H1 (cell line): ENCODE data around the gene GATAD2B. TPM values are rescaled to one million over a fixed set of nuclear protein-coding genes. Genes with fewer than 3 reads are reported as not detected.

ENCODE experiments used
- CTCF ChIA-PET: fragments of 300-600 bp; sonication (Branson Sonifier 250); formaldehyde crosslinking; loops from one replicate; lab custom pipeline; 2021; ENCODE audit not compliant: partially characterized antibody; lab: Charles Lee
- POLR2A ChIA-PET: fragments of 300-600 bp; sonication (Branson Sonifier 250); formaldehyde crosslinking; loops from one replicate; lab custom pipeline; 2021; ENCODE audit warnings: inconsistent platforms; ENCODE audit not compliant: partially characterized antibody; lab: Charles Lee
- DNase-seq, 2 experiments: peaks; one replicate each; pipeline versions ENCODE4 v3.0.0 to v3.0.0-alpha.2; 2010 to 2022; ENCODE audit warnings: low spot score in 2 of 2, low read depth in 1 of 2, mixed read lengths in 1 of 2
- FAIRE-seq: peaks from 2 replicates; lab custom pipeline; 2011; peaks lifted over from hg19 to GRCh38; lab: Jason Lieb, UNC
- H2AFZ ChIP-seq: 2 replicates; pipeline ENCODE4 v1.8.1; 2012; ENCODE audit warnings: low read length, inconsistent platforms
- H2AK5ac ChIP-seq: 2 replicates; pipeline ENCODE4 v1.6.1; 2013; ENCODE audit warnings: low read depth, low read length
- H2BK120ac ChIP-seq: replicated peaks from 2 replicates; pipeline ENCODE3; 2013; ENCODE audit warnings: low read depth, low read length, inconsistent platforms
- H2BK12ac ChIP-seq: 2 replicates; pipeline ENCODE4 v1.6.1; 2013; ENCODE audit warnings: low read depth, low read length
- H2BK15ac ChIP-seq: 2 replicates; pipeline ENCODE4 v1.6.1; 2013; ENCODE audit warnings: low read length
- H2BK20ac ChIP-seq: 2 replicates; pipeline ENCODE4 v1.6.1; 2013; ENCODE audit warnings: low read length
- H2BK5ac ChIP-seq: 2 replicates; pipeline ENCODE4 v1.6.1; 2013; ENCODE audit warnings: low read depth, low read length
- H3K14ac ChIP-seq: 2 replicates; pipeline ENCODE4 v1.6.1; 2013; ENCODE audit warnings: inconsistent platforms; ENCODE audit not compliant: insufficient read length
- H3K18ac ChIP-seq: 2 replicates; pipeline ENCODE4 v1.6.1; 2013; ENCODE audit warnings: low read length; ENCODE audit errors: extremely low read depth
- H3K23ac ChIP-seq: 2 replicates; pipeline ENCODE4 v1.6.1; 2013; ENCODE audit warnings: inconsistent platforms; ENCODE audit not compliant: insufficient read length
- H3K23me2 ChIP-seq: 2 replicates; pipeline ENCODE4 v1.6.1; 2013; ENCODE audit warnings: low read depth, low read length
- H3K27ac ChIP-seq: 2 replicates; pipeline ENCODE4 v1.6.1; 2011; ENCODE audit warnings: low read depth, low read length, inconsistent platforms
- H3K27me3 ChIP-seq, 4 experiments: replicated peaks in 1 of 4; 1 replicate in 1 of 4; 2 replicates in 3 of 4; pipeline versions ENCODE4 v1.6.1 to v1.8.1; 2011 to 2013; ENCODE audit warnings: low read length in 3 of 4, mild to moderate bottlenecking in 3 of 4, inconsistent platforms in 2 of 4, mixed read lengths in 2 of 4, moderate library complexity in 1 of 4; ENCODE audit not compliant: control insufficient read depth in 3 of 4, insufficient read depth in 3 of 4; ENCODE audit errors: extremely low read depth in 1 of 4
- H3K36me3 ChIP-seq, 4 experiments: 2 replicates each; pipeline versions ENCODE4 v1.6.1 to v1.8.1; 2011 to 2013; ENCODE audit warnings: mild to moderate bottlenecking in 4 of 4, low read length in 3 of 4, moderate library complexity in 2 of 4, control low read depth in 1 of 4, inconsistent platforms in 1 of 4; ENCODE audit not compliant: insufficient read depth in 4 of 4, control insufficient read depth in 2 of 4
- H3K4ac ChIP-seq: replicated peaks from 2 replicates; pipeline ENCODE3; 2013; ENCODE audit warnings: low read length, low read depth, mixed read lengths, inconsistent platforms; ENCODE audit not compliant: insufficient read length
- H3K4me1 ChIP-seq, 4 experiments: replicated peaks in 1 of 4; 1 replicate in 1 of 4; 2 replicates in 3 of 4; pipeline versions ENCODE4 v1.6.1 to v1.8.1; 2011 to 2013; ENCODE audit warnings: low read length in 3 of 4, inconsistent platforms in 2 of 4, mixed read lengths in 1 of 4; ENCODE audit not compliant: insufficient read depth in 4 of 4, control insufficient read depth in 3 of 4
- H3K4me2 ChIP-seq, 2 experiments: 2 replicates each; pipeline versions ENCODE4 v1.6.1 to v1.8.1; 2011 to 2013; ENCODE audit warnings: low read depth in 2 of 2, low read length in 2 of 2, control low read depth in 1 of 2, inconsistent platforms in 1 of 2, mild to moderate bottlenecking in 1 of 2; ENCODE audit not compliant: insufficient read depth in 1 of 2
- H3K4me3 ChIP-seq, 4 experiments: fragments of 200-600, 300-600 bp in 1 of 4; sonication (generic), shearing (Covaris generic), sonication (Bioruptor Twin) in 1 of 4; 2 replicates each; pipeline versions ENCODE4 v1.5.1 to v1.8.1; 2011 to 2016; ENCODE audit warnings: low read length in 4 of 4, low read depth in 3 of 4, control low read depth in 2 of 4, inconsistent platforms in 2 of 4, mild to moderate bottlenecking in 2 of 4, mixed read lengths in 1 of 4, moderate library complexity in 1 of 4; ENCODE audit not compliant: insufficient read depth in 2 of 4; ENCODE audit errors: extremely low read depth in 1 of 4
- H3K56ac ChIP-seq: replicated peaks from 2 replicates; pipeline ENCODE3; 2013; ENCODE audit warnings: low read depth, mild to moderate bottlenecking, mixed read lengths, low read length, inconsistent platforms; ENCODE audit not compliant: insufficient read length
- H3K79me1 ChIP-seq: 2 replicates; pipeline ENCODE4 v1.6.1; 2013; ENCODE audit warnings: low read depth, low read length, control low read depth
- H3K79me2 ChIP-seq, 2 experiments: 2 replicates each; pipeline versions ENCODE4 v1.6.1 to v1.8.1; 2012 to 2013; ENCODE audit warnings: low read length in 2 of 2, mild to moderate bottlenecking in 2 of 2, inconsistent platforms in 1 of 2; ENCODE audit not compliant: insufficient read depth in 2 of 2, control insufficient read depth in 1 of 2
- H3K9ac ChIP-seq, 4 experiments: replicated peaks in 1 of 4; 1 replicate in 1 of 4; 2 replicates in 3 of 4; pipeline versions ENCODE4 v1.6.1 to v1.8.1; 2011 to 2013; ENCODE audit warnings: low read depth in 3 of 4, low read length in 3 of 4, control low read depth in 2 of 4, mild to moderate bottlenecking in 2 of 4, moderate library complexity in 2 of 4, inconsistent platforms in 1 of 4; ENCODE audit errors: extremely low read depth in 1 of 4
- H3K9me3 ChIP-seq, 2 experiments: 2 replicates each; pipeline versions ENCODE4 v1.6.1 to v1.8.1; 2012 to 2013; ENCODE audit warnings: mild to moderate bottlenecking in 2 of 2, moderate library complexity in 2 of 2, control low read depth in 1 of 2, inconsistent platforms in 1 of 2, low read depth in 1 of 2, low read length in 1 of 2, mixed read lengths in 1 of 2; ENCODE audit not compliant: insufficient read depth in 2 of 2
- H4K20me1 ChIP-seq, 2 experiments: replicated peaks in 1 of 2; 2 replicates each; pipeline versions ENCODE3 to v1.8.1; 2011 to 2013; ENCODE audit warnings: inconsistent platforms in 2 of 2, low read length in 2 of 2, mild to moderate bottlenecking in 1 of 2; ENCODE audit not compliant: insufficient read depth in 2 of 2, control insufficient read depth in 1 of 2
- H4K5ac ChIP-seq: 2 replicates; pipeline ENCODE4 v1.6.1; 2013; ENCODE audit warnings: low read length, low read depth, mixed read lengths, inconsistent platforms; ENCODE audit not compliant: insufficient read length
- H4K8ac ChIP-seq: 2 replicates; pipeline ENCODE4 v1.8.0; 2013; ENCODE audit warnings: mild to moderate bottlenecking, moderate library complexity, low read length, inconsistent platforms; ENCODE audit not compliant: insufficient read depth; ENCODE audit errors: extremely low read depth
- H4K91ac ChIP-seq: replicated peaks from 2 replicates; pipeline ENCODE3; 2013; ENCODE audit warnings: low read length, mixed read lengths, inconsistent platforms; ENCODE audit not compliant: insufficient read length
- BRCA1 ChIP-seq: IDR thresholded peaks from 2 replicates; pipeline ENCODE4 v1.6.1; 2012; ENCODE audit warnings: low read depth, low read length, improper control_type of control experiment
- E2F6 ChIP-seq: IDR thresholded peaks from 2 replicates; pipeline ENCODE4 v1.6.1; 2012; ENCODE audit warnings: inconsistent platforms
- POLR2AphosphoS5 ChIP-seq: IDR thresholded peaks from 2 replicates; pipeline ENCODE4 v1.6.1; 2011; ENCODE audit warnings: low read depth, low read length
- SRF ChIP-seq: IDR thresholded peaks from 2 replicates; pipeline ENCODE4 v1.6.1; 2011; ENCODE audit warnings: mild to moderate bottlenecking, low read depth, low read length, moderate library complexity
- TAF1 ChIP-seq: IDR thresholded peaks from 2 replicates; pipeline ENCODE4 v1.6.1; 2011; ENCODE audit warnings: mild to moderate bottlenecking, low read depth, low read length
- WGBS, 2 experiments: shearing (Covaris generic) in 1 of 2; methylation state at CpG; one replicate each; pipeline versions ENCODE4 v1.1.6 to v1.1.7; 2013 to 2015; ENCODE audit warnings: low lambda C conversion rate in 2 of 2, mixed read lengths in 2 of 2, inconsistent platforms in 1 of 2, low coverage in 1 of 2, missing lambda C conversion rate in 1 of 2; ENCODE audit not compliant: insufficient replicate concordance in 2 of 2, insufficient coverage in 1 of 2, insufficient read length in 1 of 2; ENCODE audit errors: extremely low coverage in 1 of 2, missing lambda C conversion rate in 1 of 2; 5-methylcytosine and 5-hydroxymethylcytosine counted together
- polyA plus RNA-seq, 7 experiments: library from polyadenylated mRNA; depleted of rRNA in 3 of 7; stranded (reverse) in 5 of 7; unstranded in 2 of 7; fragments of >200 nt in 5 of 7; fragments of 200-250 nt in 2 of 7; gene quantifications; 1 replicate in 5 of 7; 2 replicates in 1 of 7; 4 replicates in 1 of 7; pipeline versions ENCODE4 v1.2.1 to v1.2.3, GENCODE V29; 2011 to 2013; ENCODE audit warnings: missing spikeins in 2 of 7, mixed read lengths in 2 of 7
- total RNA-seq: library from RNA; stranded (reverse); fragmentation: NEBNext Ultra II Directional; extraction: Animal tissue kit (Norgen Biotek cat#: 25700); gene quantifications from 2 replicates; pipeline ENCODE4 v1.2.1, GENCODE V29; 2021

Gene GATAD2B
- total and polyA plus RNA-seq, 2 of the 8 experiments (the other 6 are each of a cell fraction or from before 2014, with no cell fraction given), result 8.4 to 39.1 TPM

GRCh38 chr1:153852170-153852569 is 70.6 kb downstream of the GATAD2B start:
- Histone ChIP-seq H3K27ac (no peak overlapping the region), H3K4me3 (no peak overlapping the region), H2BK20ac (no peak overlapping the region), H3K14ac (no peak overlapping the region), H3K79me2 (peaks cover 0 to 30% of the 10 kb centered on the region in 2 experiments; a peak in 2 of 4 replicates), H3K56ac (no peak overlapping the region), H3K9me3 (no peaks in the 10 kb centered on the region), H3K23ac (no peak overlapping the region), H4K5ac (no peak overlapping the region), H2AFZ (no peak overlapping the region), H3K4me2 (no peak overlapping the region), H3K18ac (no peak overlapping the region), H3K79me1 (peaks cover 5% of the 10 kb centered on the region; the same call in 1 of the 2 replicates), H3K36me3 (peaks cover 0 to 3% (median 0%) of the 10 kb centered on the region in 4 experiments; a peak in 3 of 8 replicates), H3K27me3 (no peaks in the 10 kb centered on the region), H4K8ac (no peak overlapping the region), H3K4me1 (no peaks in the 10 kb centered on the region), H3K4ac (no peak overlapping the region), H4K20me1 (peaks cover 4 to 8% of the 10 kb centered on the region in 2 experiments), H2AK5ac (no peak overlapping the region), H3K9ac (no peak overlapping the region), H2BK15ac (no peak overlapping the region), H2BK120ac (no peak overlapping the region), H3K23me2 (no peaks in the 10 kb centered on the region), H4K91ac (no peak overlapping the region), H2BK5ac (no peak overlapping the region), H2BK12ac (no peak overlapping the region)
- CTCF ChIA-PET, result interaction anchor here (0.7 to 1.3 kb wide), 3 partner anchors 10 to 30 kb away, joined by 3 to 4 read pairs (median 4); no protein-coding TSS in a partner anchor
- FAIRE-seq, result no peak
- WGBS, 2 experiments, result 92% methylated on average over 5 of the region's 5 CpGs; no CpG with 5 or more reads in 1 of the 2 experiments
- DNase-seq, result no peak
- POLR2A ChIA-PET, result interaction anchor here (0.6 kb wide), 1 partner anchor 253 kb away, joined by 3 read pairs; no protein-coding TSS in a partner anchor
- TF ChIP-seq TAF1, result no peak
- no peak for TF ChIP-seq SRF
- no peak for TF ChIP-seq E2F6
- peak; percentile 32; the same call in 1 of the 2 replicates for TF ChIP-seq POLR2AphosphoS5
- TF ChIP-seq BRCA1, result no peak
